GM18526 (cell line): ENCODE measurements around the gene CAPZB.

Experiments
- POLR2A ChIP-seq: IDR thresholded peaks from 3 replicates; pipeline ENCODE4 v1.6.1; 2011; ENCODE audit not compliant: insufficient read length; ENCODE audit errors: extremely low read depth

CAPZB gene

DNA sequence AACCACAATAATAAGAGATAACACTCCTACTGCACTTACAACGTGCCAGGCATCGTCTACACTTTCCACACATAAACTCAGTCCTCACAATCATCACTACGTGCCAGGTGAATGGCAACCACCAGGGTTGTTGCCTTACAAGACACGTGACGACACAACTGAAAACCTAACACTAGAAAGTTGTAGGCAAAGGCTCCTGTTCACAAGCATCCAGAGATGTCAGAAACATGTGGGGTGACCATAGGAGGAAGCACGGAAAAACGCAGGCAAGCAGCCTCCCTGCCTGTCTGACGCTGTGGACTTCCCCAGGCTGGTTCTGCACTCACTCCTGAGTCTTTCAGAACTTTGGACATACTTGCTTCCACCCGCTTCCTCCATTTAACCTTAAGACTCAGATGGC lies 7.0 kb downstream of the CAPZB start:
- no peak for TF ChIP-seq POLR2A

DNA sequence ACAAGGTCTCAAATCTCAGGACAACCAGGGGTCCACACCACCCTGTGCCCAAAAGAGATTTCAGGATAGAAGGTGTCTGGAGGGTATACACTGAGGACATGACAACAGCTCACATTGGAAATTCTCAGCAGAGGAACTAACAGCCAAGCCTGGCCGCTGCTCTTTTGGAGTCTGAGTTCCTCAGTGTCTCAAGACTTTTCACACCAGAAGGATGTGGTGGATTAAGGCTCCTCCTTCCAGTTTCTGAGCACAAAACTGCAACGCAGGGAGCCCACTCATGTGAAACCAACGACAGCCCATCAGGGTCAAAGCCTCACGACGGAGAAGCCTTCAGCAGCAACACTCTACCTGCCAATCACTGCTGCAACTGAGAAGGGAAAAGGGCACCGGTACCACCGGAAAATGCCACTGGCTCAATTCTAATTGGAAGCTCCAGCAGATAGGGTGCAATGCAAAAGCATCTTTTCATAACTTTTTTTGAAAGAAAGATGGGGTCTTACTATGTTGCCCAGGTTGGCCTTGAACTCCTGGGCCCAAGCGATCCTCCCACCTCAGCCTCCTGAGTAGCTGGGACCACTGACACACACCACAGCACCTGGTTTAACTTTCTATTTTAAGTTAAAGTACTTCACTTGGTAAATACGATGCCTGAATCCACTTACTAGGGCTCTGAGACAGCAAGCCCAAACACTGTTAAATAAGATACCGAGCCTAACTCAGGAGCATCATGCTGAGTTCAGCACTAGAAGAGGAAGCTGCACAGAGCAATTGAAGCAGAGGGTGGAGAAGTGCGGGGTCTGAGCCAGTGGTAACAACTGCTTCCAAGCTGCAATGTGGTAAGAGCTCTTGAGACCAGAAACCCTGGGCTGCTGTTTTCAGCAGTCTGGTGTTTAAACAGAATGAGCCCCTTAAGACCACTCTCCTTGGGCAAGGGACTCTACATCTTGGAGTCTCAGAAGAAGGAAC lies 7.8 kb downstream of the CAPZB start:
- peak; percentile 39 for TF ChIP-seq POLR2A

DNA sequence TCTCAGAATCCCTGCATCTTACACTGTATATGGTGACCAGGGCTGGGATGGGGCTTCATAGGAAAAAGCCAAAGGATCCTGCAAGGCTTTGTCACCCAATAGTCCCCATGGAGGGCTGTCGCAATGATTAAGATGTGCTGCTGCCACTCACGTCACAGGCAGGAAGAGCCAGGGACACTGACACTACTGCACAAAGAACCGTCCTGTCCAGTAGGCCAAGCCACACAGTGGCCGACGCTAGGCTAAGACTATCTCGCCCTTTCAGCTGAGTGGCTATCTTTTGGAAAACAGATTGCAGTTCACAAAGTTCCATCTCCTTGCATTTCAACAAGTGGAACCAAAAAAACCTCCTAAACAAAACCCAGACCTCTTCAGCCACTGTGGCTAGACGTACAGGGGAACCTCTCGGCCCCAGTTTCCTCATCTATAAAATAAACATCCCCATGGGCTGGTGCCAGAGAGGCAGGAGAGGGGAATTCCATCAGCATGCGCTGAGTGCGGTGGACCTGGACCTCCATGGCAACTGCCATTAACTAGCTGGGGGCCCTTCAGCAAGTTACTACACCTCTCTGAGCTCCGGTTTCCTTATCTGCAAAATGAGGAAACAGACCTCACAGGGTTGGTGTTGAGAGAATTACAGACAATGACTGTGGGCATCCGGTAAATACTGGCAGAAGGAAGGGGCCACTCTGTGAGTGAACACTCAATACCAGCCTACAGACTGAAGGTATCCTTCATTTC lies 8.7 kb downstream of the CAPZB start:
- no peak for TF ChIP-seq POLR2A

DNA sequence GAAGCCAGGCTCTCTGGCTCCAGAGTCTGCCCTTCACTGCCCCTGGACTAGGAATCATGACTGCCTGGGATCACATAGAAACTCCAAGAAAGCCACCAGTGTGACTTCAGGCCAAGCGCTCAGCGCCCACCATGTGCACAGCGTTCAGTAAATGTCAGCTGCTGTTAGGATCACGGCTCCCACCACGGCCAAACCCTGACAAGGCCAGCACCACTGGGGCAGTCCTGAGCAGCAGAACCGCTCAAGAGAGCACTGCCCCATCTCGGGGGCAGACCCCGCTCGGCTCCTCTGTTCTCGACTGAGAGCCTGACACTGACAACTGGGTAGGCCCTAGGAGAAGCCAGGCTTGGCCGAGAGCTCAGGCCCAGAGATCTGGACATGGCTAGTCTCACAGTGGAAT lies 10.0 kb downstream of the CAPZB start:
- no peak for TF ChIP-seq POLR2A

DNA sequence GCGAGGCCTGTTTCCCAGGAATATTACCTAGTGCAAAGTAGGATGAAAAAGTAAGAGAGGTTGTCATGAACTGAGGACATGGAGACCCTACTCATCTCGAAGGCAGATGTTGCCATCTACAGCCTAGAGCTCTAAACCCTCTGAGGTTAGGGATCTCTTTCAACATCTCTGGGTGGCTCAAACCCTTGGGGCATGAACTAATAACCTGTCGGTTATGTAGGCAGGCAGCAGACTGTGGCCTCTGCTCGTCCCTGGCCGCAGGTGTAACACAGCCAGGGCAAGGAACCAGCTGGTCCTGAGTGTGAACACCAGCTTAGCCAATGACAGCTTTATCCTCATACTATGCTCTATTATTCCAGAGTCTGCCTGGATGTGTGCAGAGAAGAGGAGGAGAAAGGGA lies 13.2 kb downstream of the CAPZB start:
- no peak for TF ChIP-seq POLR2A

DNA sequence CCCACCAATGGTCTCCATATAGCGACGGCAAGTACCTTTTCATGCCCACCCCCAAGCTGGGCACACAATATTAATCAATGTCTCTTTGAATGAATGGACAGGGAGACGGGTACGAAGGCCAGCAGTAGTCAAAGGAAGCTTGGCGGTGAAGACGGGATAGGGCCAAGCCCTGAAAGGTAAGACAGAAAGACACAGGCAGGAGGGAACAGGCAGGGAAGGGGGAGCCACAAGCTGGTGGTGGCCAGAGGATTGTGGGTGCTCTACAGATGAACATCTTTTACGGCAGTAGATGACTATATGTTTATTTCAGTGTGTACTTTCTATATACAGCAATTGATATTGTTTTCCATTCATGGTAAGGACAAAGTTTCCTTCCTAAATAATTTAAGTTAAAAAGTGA lies 16.3 kb downstream of the CAPZB start:
- no peak for TF ChIP-seq POLR2A

DNA sequence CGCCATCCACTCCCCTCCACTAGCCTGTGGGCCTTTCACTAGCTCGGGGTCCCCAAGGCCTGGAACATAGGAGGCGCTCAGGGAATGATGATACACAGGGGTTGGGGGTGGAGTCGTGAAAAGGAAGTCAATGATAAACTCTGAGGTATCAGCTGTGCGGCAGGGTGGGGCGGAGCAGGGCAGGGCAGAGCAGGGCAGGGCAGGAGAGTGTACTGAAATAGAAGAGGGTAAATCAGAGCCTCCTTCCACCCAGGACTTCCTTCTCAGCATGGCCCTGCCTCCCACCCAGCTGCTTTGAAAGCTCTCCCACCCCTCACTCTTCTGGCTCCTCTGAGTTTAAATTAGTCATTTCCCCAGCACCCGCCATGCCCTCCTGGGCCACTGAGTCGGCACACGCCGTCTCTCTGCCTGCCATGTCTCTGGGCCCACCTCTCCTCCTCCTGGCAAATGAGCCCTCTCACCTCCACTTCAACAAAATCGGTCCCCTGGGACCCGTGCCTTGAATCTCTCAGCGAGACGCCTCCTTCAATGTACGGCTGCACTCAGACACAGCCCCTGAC lies 16.9 kb downstream of the CAPZB start:
- TF ChIP-seq POLR2A, result no peak

DNA sequence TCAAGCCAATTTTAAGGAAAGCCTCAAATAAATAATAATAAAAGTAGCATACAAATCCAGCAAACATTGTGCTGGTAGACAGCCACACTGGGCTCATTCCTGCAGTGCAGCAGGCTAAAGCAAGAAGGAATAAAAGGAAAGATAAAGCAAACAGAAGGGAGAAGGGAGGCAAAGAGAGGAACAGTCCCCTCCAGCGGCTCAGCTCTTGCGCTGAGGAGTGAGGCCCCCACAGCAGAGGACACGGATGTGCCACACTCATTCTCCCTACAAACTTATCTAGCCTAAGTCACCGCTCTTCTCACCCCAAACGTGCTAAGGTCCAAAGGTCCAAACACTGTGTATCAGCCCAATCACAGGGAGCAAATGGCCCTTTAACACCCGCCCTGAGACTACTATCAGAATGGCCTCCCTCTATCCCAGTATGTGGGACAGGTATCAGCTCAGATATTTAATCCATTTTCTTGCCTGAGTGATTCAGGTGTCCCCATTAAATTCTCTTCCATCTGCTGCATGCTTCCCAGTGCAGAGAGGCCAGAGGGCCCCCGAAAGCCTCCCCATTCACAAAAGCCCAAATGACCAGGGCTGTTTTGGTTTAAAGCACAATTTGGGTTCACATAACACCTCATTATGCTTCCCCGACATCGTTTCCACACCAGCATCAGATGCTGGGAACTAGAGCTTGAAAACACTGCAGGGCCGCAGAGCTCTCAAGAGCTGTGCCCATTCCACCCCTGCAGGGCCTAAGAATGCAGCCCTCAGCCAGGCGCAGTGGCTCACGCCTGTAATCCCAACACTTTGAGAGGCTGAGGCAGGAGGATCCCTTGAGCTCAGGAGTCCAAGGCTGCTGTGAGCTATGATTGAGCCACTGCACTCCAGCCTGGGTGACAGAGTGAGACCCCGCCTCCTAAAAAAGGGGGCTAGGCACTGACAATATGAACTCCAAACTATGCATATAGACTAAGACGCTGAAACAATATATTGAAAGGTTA lies 17.8 kb downstream of the CAPZB start:
- TF ChIP-seq POLR2A, result no peak

DNA sequence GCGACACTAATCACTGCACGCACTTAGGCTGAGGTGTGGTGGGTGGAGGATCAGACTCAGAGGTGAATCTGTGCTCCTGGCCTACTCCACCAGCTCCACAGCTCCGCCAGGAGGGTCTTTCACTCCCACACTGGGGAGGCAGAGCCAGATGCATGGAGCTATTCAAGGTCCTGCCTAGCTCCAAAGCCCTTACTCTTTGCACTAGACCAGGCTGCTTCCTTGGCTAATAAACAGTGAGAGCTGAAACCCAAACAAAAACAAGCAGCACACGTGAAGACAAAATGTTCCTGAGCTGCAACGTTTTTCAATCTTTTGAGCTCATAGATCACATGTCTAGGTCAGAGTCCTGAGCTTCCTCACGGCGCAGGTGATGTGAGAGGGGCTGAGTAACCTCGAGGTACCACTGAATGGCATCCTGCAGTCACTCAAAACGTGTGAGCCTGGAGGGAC lies 19.2 kb downstream of the CAPZB start:
- TF ChIP-seq POLR2A, result no peak

DNA sequence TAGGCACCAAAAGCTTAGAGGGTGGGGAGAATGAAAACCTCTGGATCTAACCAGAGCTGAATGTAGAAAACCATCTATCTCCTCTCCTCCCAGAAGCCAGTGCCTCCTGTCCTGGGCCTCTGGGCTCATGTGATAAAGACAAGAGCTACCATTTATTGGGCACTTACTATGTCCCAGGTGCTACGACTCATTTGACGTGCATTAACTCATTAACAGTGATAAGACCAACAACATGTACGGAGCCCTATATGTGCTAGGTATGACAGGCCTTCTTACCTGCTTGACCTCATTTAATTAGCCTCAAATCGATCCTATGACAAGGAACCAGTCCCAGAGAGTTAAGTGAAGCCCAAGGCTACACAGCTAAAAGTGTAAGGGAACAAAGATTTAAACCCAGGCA lies 19.7 kb downstream of the CAPZB start:
- no peak for TF ChIP-seq POLR2A

DNA sequence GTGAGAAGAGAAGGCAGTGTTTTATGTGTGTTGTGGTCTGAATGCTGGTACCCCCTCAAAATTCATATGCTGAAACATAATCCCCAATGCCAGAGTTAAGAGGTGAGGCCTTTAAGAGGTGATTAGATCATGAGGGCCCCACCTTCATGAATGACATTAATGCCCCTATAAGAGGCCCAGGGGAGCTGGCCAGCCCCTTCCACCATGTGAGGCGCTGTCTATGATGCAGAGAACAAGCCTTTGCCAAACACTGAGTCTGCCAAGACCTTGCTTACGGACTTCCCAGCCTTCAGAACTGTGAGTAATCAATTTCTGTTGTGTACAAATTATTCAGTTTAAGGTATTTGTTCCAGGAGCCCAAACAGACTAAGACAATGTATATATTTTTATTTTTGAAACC lies 20.2 kb downstream of the CAPZB start:
- TF ChIP-seq POLR2A, result no peak

DNA sequence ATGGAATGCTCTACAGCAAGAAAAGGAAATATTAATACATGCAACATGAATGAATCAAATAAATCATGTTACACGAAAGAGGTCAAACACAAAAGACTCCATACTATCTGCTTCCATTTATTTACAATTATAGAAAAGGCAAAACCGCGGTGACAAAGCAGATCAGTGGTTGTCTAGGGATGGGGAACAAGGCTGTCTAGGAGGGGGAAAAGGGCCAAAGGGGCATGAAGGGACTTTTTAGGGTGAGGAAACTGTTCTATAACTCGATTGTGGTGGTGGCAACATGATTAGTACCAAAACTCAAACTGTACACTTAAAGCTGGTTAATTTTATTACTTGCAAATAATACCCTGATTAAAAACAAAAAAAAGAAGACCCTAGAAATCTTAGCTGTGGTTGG lies 20.6 kb downstream of the CAPZB start:
- no peak for TF ChIP-seq POLR2A

DNA sequence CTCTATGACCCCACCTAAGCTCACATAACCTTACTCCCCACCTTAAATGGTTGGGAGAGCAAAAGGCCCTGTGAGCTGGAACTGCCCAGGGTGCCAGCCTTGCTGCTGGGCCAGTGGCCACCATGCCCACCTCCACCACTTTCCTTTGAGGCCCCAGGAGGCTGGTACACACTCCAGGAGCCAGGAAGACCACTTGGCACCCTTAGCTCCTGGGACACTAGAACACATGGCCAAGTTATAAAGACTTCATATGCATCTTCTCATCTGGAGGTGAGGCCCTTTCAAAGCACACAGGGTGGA lies 21.9 kb downstream of the CAPZB start:
- no peak for TF ChIP-seq POLR2A

DNA sequence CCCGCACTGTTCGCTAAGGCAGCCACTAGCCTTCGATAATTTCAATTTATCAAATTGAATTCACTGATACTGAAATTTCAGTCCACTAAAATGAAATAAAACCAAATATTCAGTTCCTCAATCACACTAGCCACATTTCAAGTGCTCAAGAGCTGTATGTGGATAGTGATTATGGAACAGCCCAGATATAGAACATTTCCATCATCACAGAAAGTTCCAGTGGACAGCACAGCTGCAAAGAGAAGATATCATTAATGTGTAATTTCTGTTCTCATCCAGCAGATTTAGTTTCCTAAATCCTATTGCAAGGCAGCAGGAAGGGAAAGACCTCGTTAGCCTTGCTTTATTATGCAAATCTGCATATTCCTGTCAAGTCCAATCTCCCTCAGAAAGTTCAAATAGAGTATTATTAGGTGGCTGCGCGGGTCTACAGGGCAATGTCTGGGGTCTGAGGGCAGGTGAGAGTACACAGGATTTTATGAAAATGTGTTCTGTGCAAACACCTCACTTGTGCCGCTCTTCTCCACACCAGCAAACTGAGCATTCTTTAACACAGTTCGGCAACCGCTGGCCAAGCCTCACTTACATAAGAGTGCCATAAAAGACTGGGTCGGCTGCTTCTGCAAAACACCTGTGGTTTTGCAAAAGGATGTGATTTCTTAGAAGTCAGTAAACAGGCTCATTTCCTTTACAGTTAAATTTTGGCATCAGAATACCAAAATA lies 22.4 kb downstream of the CAPZB start:
- no peak for TF ChIP-seq POLR2A

DNA sequence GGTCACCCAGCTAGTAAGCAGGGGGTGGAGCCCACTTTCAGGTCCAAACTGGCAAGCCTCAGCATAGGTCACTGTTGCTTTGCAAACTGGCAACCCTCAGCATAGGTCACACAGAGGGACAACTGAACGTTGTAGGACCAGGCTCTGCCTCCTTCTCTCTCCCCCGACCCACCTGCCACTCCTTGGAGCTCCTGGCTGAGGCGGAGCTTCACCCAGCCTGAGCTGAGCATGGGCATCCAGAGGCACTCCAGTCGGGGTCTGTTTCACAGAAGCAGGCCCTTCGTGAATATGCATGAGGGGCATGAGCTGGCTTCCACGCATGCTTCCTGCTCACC lies 24.2 kb downstream of the CAPZB start:
- no peak for TF ChIP-seq POLR2A
